Frontal cortex (tissue), 1 donor: ENCODE results near the gene STX17. TPM values are rescaled to one million over a fixed set of nuclear protein-coding genes. Genes with fewer than 3 reads are reported as not detected.

ENCODE experiments used
- total RNA-seq: library from RNA; depleted of rRNA; stranded (reverse); fragments of >200 nt; gene quantifications from one replicate; pipeline ENCODE4 v1.2.3, GENCODE V29; 2014

The STX17 gene
- total RNA-seq, 1 donor from 2014 or later, result 14.7 TPM

Other genes with a start within 250 kb of the STX17 start
- gene NR4A3, start 84.8 kb upstream of the STX17 start, total RNA-seq, result 3.7 TPM
- 24.5 TPM for gene ERP44, start 192.3 kb downstream of the STX17 start, total RNA-seq
- 15.1 TPM for gene INVS, start 192.6 kb downstream of the STX17 start, total RNA-seq